Measurements from ENCODE around the gene CDH24. TPM values are rescaled to one million over a fixed set of nuclear protein-coding genes. Genes with fewer than 3 reads are reported as not detected.

The CDH24 gene
- total and polyA plus RNA-seq, 10 of the 15 experiments (the other 5 are each of a cell fraction or from before 2014, with no cell fraction given): 0.10 to 1.5 (median 0.45) TPM; not detected in 2

GRCh38 chr14:23094666-23095195 is 37.4 kb upstream of the CDH24 start, which contains the start of gene ACIN1 (continued):
- TF ChIP-seq ZSCAN29 (IDR thresholded peaks at IDR 0.05) (no peak), SREBF2 (IDR thresholded peaks at IDR 0.05; ENCODE audit: low read length) (no peak), POU2F2 (IDR thresholded peaks at IDR 0.05; ENCODE audit: borderline replicate concordance, low read depth, low read length) (peak; percentile 17; the same call in 1 of the 3 replicates), SUZ12 (IDR thresholded peaks at IDR 0.05; ENCODE audit: unreplicated experiment) (no peak), LARP7 (IDR thresholded peaks at IDR 0.05) (peak; percentile 95), BRCA1 (IDR thresholded peaks at IDR 0.05; ENCODE audit: low read depth, low read length) (no peak), RBBP5 (conservative IDR thresholded peaks at IDR 0.05) (no peak), ZBTB4 (CRISPR knock-in tag; IDR thresholded peaks at IDR 0.05) (no peak), NFYA (IDR thresholded peaks at IDR 0.05; ENCODE audit: borderline replicate concordance, low read depth, low read length) (no peak), USF1 (IDR thresholded peaks at IDR 0.05; ENCODE audit: borderline replicate concordance, extremely low read length, insufficient read depth, low read depth, low read length) (no peak), TARDBP (IDR thresholded peaks at IDR 0.05; ENCODE audit: borderline replicate concordance) (no peak), MTA2 (IDR thresholded peaks at IDR 0.05; ENCODE audit: low read depth) (no peak), CHD2 (IDR thresholded peaks at IDR 0.05; ENCODE audit: borderline replicate concordance, low read depth, low read length) (peak; percentile 40; the same call in 1 of the 2 replicates), KDM1A (IDR thresholded peaks at IDR 0.05; ENCODE audit: borderline replicate concordance) (no peak), NR2F1 (conservative IDR thresholded peaks at IDR 0.05) (no peak), HDAC6 (IDR thresholded peaks at IDR 0.05; ENCODE audit: unreplicated experiment) (no peak), MLLT1 (IDR thresholded peaks at IDR 0.05) (peak; percentile 91), ZNF384 (IDR thresholded peaks at IDR 0.05; ENCODE audit: borderline replicate concordance, low read depth, low read length) (no peak), MEF2B (IDR thresholded peaks at IDR 0.05; ENCODE audit: partially characterized antibody, poor library complexity, severe bottlenecking) (peak; percentile 11), TCF7 (IDR thresholded peaks at IDR 0.05; ENCODE audit: borderline replicate concordance) (no peak), CHD4 (IDR thresholded peaks at IDR 0.05) (no peak), ATF2 (IDR thresholded peaks at IDR 0.05; ENCODE audit: low read length) (no peak), RB1 (IDR thresholded peaks at IDR 0.05; ENCODE audit: borderline replicate concordance) (peak; percentile 88; the same call in 1 of the 2 replicates), FOS (IDR thresholded peaks at IDR 0.05; ENCODE audit: borderline replicate concordance, extremely low read depth, insufficient read length) (no peak), PAX8 (IDR thresholded peaks at IDR 0.05) (no peak), FOXM1 (IDR thresholded peaks at IDR 0.05; ENCODE audit: low read depth, low read length) (no peak), SP1 (IDR thresholded peaks at IDR 0.05; ENCODE audit: low read depth, low read length) (no peak)
